Measurements from ENCODE around the gene IQCC.

The IQCC gene

GRCh38 chr1:32255072-32256071 lies 49.9 kb downstream of the IQCC start:
- Mint-ChIP-seq H3K27ac (peak overlapping the region; percentile 89), H3K4me1 (ENCODE audit: low read depth) (peaks cover 77% of the 10 kb centered on the region), H3K27me3 (no peaks in the 10 kb centered on the region), H3K9me3 (no peaks in the 10 kb centered on the region), H3K4me3 (peak overlapping the region; percentile 95), H3K36me3 (ENCODE audit: low read depth) (peaks cover 44% of the 10 kb centered on the region)

- peaks cover 48% of the 10 kb centered on the region for H3K36me3 Mint-ChIP-seq (ENCODE audit: low read depth)
Measured at GRCh38 chr1:32256473-32257226, 51.2 kb downstream of the IQCC start.

GRCh38 chr1:32257227-32257508 lies 51.7 kb downstream of the IQCC start:
- Mint-ChIP-seq H3K9me3 (no peaks in the 10 kb centered on the region), H3K4me3 (peak overlapping the region; percentile 84), H3K36me3 (ENCODE audit: low read depth) (peaks cover 43% of the 10 kb centered on the region), H3K4me1 (ENCODE audit: low read depth) (peaks cover 73% of the 10 kb centered on the region), H3K27me3 (no peaks in the 10 kb centered on the region), H3K27ac (peak overlapping the region; percentile 95)

More at GRCh38 chr1:32256473-32257226, 51.2 kb downstream of the IQCC start:
- no peaks in the 10 kb centered on the region for H3K9me3 Mint-ChIP-seq
- peaks cover 76% of the 10 kb centered on the region for H3K4me1 Mint-ChIP-seq (ENCODE audit: low read depth)
- H3K27me3 Mint-ChIP-seq = no peaks in the 10 kb centered on the region
- peak overlapping the region; percentile 84 for H3K4me3 Mint-ChIP-seq
- peak overlapping the region; percentile 95 for H3K27ac Mint-ChIP-seq
